ENCODE results near the gene KRT79.
"Not testable (repeated sequence)": the region's sequence is repeated elsewhere in the genome, so short reads cannot be mapped to it uniquely, and the experiment has no call there.

KRT79 gene

DNA sequence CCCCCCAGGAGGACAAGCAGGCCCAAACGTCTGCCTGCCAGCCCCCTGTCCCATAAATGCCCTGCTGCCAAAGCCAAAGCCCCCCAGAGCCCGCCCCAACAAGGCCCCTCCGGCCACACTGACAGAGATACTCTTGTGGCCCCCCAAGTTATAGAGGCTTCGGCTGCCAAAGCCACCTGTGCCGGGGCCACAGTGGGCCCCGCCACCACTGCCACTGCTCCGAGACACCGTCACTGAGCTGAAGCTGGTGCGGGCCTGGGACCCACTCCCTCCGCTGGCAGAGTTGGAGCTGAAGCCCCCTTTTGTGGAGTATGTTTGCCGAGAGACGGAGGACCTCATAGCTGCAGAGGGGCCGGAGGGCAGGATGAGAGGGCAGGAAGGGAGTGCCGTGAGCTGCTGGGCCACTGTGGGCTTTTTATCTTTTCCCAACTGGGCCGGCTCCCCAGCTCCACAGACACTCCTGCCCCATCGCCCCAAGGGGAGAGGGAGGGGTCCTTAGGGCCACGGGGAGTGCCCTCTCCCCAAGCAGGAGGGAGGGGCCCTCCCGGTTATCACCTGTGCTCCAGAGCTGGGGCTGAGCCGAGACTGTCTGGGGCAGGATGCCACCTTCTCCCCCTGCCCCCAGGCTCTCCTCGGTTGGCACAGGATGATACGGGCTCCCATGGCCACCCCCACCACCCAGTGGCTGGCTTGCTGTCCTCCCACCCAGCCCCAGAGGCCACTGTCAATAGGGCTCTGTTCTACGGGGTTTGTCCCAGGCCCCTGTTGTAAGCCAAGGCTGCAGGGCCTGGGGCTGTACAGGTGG, at the start of gene KRT79:
Gene KRT79, minus strand, starts transcription at position 390 of the 805 bp plus-strand sequence. Its CDS starts 51 bp downstream, at position 339.
- DNase-seq: no peak
- H3K4me3 Mint-ChIP-seq: no peak within 1 kb of the TSS
- no peaks in the 10 kb centered on the region for H3K27me3 Mint-ChIP-seq
- H3K9me3 Mint-ChIP-seq: no peaks in the 10 kb centered on the region
- H3K27ac Mint-ChIP-seq: peak within 1 kb of the TSS; percentile 93
- H3K4me1 Mint-ChIP-seq (ENCODE audit: low read depth): peaks cover 42% of the 10 kb centered on the region
- no peaks in the 10 kb centered on the region for H3K36me3 Mint-ChIP-seq (ENCODE audit: low read depth)

DNA sequence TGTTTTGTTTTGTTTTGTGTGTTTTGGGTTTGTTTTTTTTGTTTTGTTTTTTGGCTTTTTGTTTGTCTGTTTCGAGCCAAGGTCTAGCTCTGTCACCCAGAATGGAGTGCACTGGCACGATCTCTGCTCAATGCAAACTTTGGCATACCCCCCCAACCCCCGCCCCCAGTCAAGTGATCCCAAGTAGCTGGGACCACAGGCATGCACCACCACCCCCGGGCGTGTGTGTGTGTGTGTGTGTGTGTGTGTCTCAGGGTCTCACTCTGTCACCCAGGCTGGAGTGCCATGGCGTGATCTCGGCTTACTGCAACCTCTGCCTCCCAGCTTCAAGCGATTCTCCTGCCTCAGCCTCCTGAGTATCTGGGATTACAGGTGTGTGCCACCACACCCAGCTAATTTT, 46.4 kb upstream of the KRT79 start:
- not testable (repeated sequence) for H3K4me3 Mint-ChIP-seq; H3K9me3 Mint-ChIP-seq; H3K4me1 Mint-ChIP-seq (ENCODE audit: low read depth); H3K36me3 Mint-ChIP-seq (ENCODE audit: low read depth); H3K27ac Mint-ChIP-seq; DNase-seq
- H3K27me3 Mint-ChIP-seq: peaks cover 13% of the 10 kb centered on the region

DNA sequence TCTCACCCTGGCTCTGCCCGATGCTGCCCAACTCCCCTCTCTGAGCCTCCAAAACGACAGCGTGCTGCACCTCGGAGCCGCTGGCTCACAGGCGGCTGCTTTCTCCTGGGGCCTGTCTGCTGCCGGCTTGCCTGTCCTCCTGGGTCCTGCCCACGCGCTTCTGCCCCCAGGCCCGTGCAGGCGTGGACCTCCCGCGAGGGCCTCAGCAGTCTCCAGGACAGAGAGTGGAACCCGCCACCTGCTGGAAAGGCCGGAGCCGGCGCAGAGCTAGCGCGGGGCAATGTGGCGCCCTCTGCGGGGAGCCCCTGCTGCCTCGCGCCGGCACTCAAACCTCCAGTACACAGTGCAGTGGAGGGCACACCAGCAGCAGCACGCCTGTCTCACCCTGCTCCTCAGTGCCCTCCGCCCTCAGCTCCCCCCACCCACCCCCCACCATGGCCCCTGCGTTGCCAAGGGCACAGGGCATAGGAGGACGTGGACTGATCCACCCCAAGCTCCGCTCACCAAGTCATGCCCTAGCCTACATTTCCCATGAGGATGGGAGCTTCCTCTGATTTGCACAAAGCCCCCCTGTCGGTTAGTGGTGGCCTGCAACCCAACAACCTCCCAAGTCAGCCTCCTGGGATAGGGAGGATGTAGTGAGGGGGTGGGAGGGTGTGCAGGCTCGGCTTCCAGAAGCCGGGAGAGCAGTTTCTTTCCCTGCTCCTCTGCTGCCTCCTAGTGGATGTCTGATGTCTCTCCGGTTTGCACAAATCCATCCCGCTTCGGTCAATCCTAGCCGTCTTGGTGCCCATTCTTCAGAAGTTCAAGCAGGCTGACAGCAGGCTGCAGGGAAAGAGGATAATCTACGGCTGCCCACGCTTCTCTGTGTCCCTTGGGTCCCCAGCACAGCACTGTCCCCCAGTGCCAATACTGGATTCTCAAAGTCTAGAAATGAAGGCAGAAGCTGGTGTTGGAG, 45.6 kb upstream of the KRT79 start:
- peaks cover 11% of the 10 kb centered on the region for H3K4me1 Mint-ChIP-seq (ENCODE audit: low read depth)
- H3K36me3 Mint-ChIP-seq (ENCODE audit: low read depth): no peaks in the 10 kb centered on the region
- no peak overlapping the region for H3K27ac Mint-ChIP-seq
- peaks cover 15% of the 10 kb centered on the region for H3K27me3 Mint-ChIP-seq
- peak overlapping the region; percentile 63 for H3K4me3 Mint-ChIP-seq
- peak; percentile 82 for DNase-seq
- H3K9me3 Mint-ChIP-seq: no peaks in the 10 kb centered on the region

DNA sequence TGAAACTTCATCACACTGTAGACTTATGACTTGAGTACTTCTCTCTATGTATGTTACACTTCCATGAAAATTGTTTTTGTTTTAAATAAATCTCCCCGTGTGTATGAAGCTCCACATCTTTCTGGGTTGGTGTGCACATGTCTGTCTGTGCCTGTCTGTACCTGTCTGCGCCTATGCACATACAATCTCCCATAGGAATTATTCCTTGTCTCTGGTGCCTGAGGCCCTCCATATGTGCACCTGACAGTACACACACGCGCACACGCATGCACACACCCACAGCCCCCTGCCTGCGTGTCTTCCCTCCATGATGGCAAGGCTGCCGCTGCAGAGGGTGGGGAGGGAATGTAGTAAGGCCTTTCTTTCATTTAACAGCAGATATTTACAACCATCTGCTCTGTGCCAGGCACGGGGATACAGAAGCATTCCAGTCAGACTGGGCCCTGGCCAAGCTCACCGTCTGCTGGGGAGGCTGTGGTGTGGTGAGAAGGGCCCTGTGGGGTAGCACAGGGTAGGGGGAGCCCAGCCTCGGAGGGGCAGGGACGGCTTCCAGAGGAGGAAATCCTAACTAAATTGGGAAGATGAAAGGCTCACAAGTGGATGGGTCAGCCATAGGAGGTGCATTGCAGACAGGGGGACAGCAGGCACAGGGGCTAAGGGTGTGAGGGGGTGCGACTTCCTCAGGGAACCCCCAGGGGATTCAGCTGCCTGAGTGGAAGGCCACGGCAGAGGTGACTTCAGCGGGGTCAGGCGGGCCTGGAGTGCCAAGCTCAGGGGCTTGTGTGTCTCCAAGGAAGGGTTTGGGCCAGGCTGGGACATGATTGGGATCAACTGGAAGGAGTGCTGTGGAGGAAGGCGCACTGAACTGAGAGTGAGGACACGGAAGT, 44.6 kb upstream of the KRT79 start:
- Mint-ChIP-seq H3K27ac (no peak overlapping the region), H3K9me3 (no peaks in the 10 kb centered on the region), H3K27me3 (peaks cover 19% of the 10 kb centered on the region), H3K4me3 (no peak overlapping the region), H3K36me3 (ENCODE audit: low read depth) (no peaks in the 10 kb centered on the region), H3K4me1 (ENCODE audit: low read depth) (peaks cover 17% of the 10 kb centered on the region)
- no peak for DNase-seq

DNA sequence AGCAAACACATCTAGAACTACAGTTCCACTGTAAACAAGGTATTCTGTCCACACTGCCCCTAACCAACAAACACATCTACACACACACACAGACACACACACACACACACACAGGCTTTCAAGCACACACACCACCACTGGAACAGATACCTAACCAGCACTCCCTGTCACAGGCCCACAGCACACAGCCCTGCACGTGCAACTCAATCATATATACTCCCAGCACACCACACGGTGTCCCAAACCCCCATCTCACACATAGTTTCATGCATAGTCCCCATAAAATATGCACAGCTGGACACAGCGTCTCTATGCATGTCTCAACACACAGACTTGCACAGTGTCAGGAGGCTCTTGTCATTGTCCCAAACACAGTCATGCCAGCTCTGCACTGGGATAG, 43.1 kb upstream of the KRT79 start:
- Mint-ChIP-seq H3K4me3 (no peak overlapping the region), H3K9me3 (no peaks in the 10 kb centered on the region), H3K36me3 (ENCODE audit: low read depth) (no peaks in the 10 kb centered on the region), H3K4me1 (ENCODE audit: low read depth) (peaks cover 24% of the 10 kb centered on the region), H3K27ac (no peak overlapping the region), H3K27me3 (peaks cover 16% of the 10 kb centered on the region)
- DNase-seq: no peak

DNA sequence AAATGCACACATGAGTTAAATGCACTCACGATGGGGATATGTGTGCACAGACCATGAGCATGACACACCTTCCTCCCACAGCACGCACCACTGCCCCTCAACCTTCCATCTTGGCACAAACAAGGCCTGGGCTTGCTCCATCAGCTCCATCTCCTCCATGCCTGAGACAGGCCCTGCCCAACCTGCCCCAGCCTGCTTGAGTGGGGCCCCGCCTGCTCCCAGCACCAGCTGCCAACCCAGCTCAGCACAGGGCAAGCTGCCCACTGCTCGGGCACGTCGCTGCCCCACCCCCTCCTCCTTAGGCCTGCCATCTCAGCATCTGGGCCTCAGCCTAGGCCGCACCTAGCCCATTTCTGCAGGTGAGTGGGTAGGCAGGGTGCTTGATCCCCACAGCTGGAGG, 42.3 kb upstream of the KRT79 start:
- no peak overlapping the region for H3K4me3 Mint-ChIP-seq
- peaks cover 25% of the 10 kb centered on the region for H3K4me1 Mint-ChIP-seq (ENCODE audit: low read depth)
- H3K27me3 Mint-ChIP-seq: peaks cover 15% of the 10 kb centered on the region
- no peaks in the 10 kb centered on the region for H3K36me3 Mint-ChIP-seq (ENCODE audit: low read depth)
- no peaks in the 10 kb centered on the region for H3K9me3 Mint-ChIP-seq
- DNase-seq: no peak
- H3K27ac Mint-ChIP-seq: no peak overlapping the region

DNA sequence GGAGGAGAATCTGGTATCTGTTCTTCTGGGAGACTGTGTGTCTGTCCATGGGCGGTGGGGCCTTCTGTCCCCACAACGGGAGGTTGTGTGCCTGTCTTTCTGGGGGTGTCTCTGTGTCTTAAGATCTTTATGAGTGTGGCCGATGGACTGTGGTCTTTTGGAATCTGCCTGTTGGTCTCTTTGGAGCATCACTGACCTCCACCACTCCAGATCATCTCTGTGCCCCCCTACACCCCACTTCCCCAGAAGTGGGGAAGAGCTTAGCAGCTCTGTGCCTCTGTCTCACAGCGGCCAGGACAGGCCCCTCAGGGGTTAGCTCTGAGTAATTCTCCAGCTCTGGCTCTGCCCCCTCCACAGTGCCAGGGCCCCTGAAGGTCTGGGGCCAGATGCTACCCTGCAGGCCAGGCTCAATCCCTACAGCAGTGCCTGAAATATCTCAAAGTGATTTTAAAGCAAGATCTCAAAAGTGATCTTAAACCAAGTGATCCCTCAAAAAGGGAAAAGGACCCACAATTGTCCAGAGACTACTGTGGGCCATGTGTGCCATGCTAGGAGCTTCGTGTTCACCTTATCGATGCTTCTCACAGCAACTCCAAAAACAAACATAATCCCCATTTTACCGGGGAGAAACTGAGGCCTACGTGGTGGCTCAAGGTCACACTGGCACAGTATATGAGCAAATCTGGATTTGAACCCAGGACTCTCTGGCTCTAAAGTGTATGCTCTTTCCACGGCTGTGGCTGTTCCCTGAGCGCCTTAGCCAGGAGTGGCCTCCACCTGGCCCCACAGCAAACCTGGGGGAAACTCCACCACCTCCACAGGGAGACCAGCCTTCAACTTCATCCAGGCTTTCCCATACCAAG, 40.7 kb upstream of the KRT79 start:
- peaks cover 27% of the 10 kb centered on the region for H3K4me1 Mint-ChIP-seq (ENCODE audit: low read depth)
- no peaks in the 10 kb centered on the region for H3K9me3 Mint-ChIP-seq
- peak overlapping the region; percentile 58 for H3K4me3 Mint-ChIP-seq
- peaks cover 7% of the 10 kb centered on the region for H3K27me3 Mint-ChIP-seq
- DNase-seq: no peak
- H3K27ac Mint-ChIP-seq: no peak overlapping the region
- no peaks in the 10 kb centered on the region for H3K36me3 Mint-ChIP-seq (ENCODE audit: low read depth)

DNA sequence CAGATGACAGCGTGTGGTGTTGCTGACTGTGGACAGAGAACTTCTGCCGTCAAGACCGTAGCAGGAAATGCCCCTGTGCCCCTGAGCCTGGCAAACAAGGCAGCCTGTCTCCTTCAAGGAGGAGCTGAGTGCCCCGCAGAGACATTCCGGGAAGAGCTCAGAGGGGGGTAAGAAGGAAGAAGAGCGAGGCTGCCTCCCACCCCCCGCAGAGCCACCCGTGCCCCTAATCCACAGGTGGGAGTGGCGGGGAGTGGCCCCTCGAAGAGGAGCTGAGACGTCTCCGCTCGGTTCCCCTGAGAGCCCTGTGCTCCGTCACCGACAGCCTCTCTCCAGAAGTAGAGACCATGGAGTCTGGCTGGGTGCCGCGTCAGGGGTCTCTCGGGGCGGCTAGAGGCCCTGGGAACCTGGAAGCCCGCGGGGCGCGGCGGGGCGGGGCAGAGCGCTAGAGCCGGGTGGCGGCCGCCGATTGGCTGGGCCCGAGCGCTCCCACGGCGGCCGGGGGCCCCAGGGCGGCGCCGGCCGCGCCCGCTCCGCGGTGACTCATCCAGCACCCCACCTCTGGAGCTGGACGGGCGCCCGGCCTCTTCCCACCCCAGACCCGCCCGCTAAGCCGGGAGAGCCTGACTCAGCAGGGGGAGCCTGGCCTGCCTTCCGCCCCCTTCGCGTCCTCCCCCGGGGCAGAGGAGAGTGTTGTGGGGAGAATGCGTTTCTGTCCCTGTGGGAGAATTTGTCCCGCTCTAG, 39.9 kb upstream of the KRT79 start:
- peak overlapping the region; percentile 62 for H3K27ac Mint-ChIP-seq
- no peaks in the 10 kb centered on the region for H3K9me3 Mint-ChIP-seq
- DNase-seq: peak; percentile 58
- H3K27me3 Mint-ChIP-seq: peaks cover 7% of the 10 kb centered on the region
- H3K36me3 Mint-ChIP-seq (ENCODE audit: low read depth): no peaks in the 10 kb centered on the region
- H3K4me1 Mint-ChIP-seq (ENCODE audit: low read depth): peaks cover 25% of the 10 kb centered on the region
- H3K4me3 Mint-ChIP-seq: peak overlapping the region; percentile 58

DNA sequence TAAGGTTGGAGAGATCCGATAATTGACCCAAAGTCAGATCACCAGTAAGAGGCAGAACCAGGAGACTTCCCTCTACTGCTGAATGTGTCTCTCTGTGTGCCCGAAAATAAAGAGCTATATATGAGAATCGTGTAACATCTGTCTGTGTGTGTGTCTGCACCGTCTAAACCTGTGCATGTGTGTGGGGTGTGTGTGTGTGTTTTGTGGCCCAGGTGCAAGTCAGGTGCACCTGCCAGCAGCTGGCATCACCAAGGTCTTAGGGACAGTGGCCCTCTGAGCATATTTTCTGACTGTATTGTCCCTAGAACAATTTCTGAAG, 39.4 kb upstream of the KRT79 start:
- Mint-ChIP-seq H3K27me3 (peaks cover 7% of the 10 kb centered on the region), H3K36me3 (ENCODE audit: low read depth) (no peaks in the 10 kb centered on the region), H3K9me3 (no peaks in the 10 kb centered on the region), H3K27ac (peak overlapping the region; percentile 62), H3K4me3 (peak overlapping the region; percentile 57), H3K4me1 (ENCODE audit: low read depth) (peaks cover 23% of the 10 kb centered on the region)
- no peak for DNase-seq

DNA sequence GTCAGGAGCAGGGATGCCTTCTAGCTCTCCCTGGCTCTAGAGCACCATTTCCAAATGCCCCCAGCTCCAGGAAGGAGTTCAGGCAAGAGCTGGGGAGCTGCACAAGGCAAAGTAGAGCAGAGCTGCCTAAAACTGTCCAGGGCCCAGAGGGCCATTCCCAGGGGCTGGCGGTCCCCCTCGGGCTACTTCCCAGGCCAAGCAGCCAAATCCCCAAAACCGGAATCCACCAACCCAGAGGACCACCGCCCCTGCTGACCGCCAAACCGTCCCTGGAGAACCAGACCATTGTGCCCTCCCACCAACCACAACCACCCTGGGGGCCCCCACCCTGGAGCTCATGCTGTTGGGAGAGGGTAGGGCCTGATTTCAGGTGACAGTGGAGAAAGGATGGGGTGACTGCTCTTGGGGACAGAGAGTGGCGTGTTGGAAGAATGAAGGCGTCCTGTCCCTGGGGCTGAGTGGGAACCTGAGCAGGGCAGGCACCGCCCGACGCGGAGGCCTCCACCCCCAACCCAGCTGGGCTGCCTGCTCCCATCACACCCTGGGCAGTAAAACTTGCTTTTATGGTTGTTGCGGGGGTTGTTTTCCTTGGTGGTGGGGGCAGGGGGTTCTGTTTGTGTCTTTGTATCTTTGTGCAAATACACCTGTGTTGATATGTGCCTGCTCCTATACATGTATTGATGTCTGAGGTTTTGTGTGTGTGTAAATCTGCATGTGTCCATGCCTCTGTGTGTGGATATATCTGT, 38.7 kb upstream of the KRT79 start:
- H3K27ac Mint-ChIP-seq: no peak overlapping the region
- no peaks in the 10 kb centered on the region for H3K36me3 Mint-ChIP-seq (ENCODE audit: low read depth)
- peaks cover 26% of the 10 kb centered on the region for H3K4me1 Mint-ChIP-seq (ENCODE audit: low read depth)
- H3K4me3 Mint-ChIP-seq: no peak overlapping the region
- H3K9me3 Mint-ChIP-seq: no peaks in the 10 kb centered on the region
- H3K27me3 Mint-ChIP-seq: peaks cover 7% of the 10 kb centered on the region
- DNase-seq: no peak

DNA sequence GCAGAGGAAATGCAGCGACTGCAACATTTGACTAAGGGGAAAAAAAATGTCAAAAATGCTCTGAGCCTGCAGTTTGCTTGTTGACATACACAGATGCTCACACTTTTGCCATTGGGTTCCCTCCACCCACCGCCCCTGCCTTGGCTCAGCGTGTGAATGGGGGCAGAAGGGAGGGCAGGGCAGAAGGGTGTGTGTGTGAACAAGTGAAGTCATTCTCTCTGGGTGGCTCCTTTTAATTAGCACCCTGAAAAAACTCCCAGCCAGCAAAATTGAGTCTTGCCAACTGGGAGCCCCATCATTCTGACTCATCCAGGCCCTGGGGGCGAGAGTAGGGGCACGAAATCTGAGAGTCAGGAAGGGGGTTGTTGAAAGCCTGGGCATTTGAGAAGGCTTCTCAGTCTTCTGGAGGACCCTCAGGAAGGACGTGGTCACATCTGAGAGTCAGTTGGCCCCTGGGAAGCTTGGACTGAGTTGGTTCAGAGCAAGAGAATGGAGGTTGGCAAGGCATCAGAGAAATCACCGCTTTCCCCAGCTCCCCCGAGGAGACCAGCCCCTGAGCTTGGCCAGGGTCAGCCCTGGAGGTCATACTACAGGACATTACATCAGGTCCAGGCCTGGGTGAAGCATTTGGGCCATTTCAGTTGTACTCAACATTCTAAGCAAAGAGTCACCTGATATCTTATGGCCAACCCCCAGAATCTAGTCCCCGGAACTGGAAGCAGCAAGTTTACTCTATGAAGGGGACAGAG, 37.4 kb upstream of the KRT79 start:
- Mint-ChIP-seq H3K27me3 (peaks cover 7% of the 10 kb centered on the region), H3K27ac (no peak overlapping the region), H3K4me1 (ENCODE audit: low read depth) (peaks cover 36% of the 10 kb centered on the region), H3K4me3 (no peak overlapping the region), H3K36me3 (ENCODE audit: low read depth) (no peaks in the 10 kb centered on the region), H3K9me3 (no peaks in the 10 kb centered on the region)
- no peak for DNase-seq
